Stimulated activated naive CD8-positive, alpha-beta T cell treated with anti-CD3 and anti-CD28 coated beads, Interleukin-15, Interleukin-2, amounts not matched to agents 100 ng/mL and 50 ng/mL, for 24 hours (primary cell): Measurements from ENCODE around the gene PANX2.
"Not testable (repeated sequence)": the region's sequence is repeated elsewhere in the genome, so short reads cannot be mapped to it uniquely, and the experiment has no call there.

Source experiments
- H3K27ac Mint-ChIP-seq: one replicate; pipeline ENCODE4 v1.8.0; 2021; ENCODE audit warnings: mild to moderate bottlenecking, mixed read lengths
- H3K27me3 Mint-ChIP-seq: one replicate; pipeline ENCODE4 v1.8.0; 2021; ENCODE audit warnings: mixed read lengths
- H3K36me3 Mint-ChIP-seq: one replicate; pipeline ENCODE4 v1.8.0; 2021; ENCODE audit warnings: low read depth, mixed read lengths
- H3K4me1 Mint-ChIP-seq: one replicate; pipeline ENCODE4 v1.8.0; 2021; ENCODE audit warnings: low read depth, mixed read lengths
- H3K4me3 Mint-ChIP-seq: one replicate; pipeline ENCODE4 v1.8.0; 2021; ENCODE audit warnings: mild to moderate bottlenecking, mixed read lengths
- H3K9me3 Mint-ChIP-seq: one replicate; pipeline ENCODE4 v1.8.0; 2021; ENCODE audit warnings: mixed read lengths

PANX2 gene

DNA sequence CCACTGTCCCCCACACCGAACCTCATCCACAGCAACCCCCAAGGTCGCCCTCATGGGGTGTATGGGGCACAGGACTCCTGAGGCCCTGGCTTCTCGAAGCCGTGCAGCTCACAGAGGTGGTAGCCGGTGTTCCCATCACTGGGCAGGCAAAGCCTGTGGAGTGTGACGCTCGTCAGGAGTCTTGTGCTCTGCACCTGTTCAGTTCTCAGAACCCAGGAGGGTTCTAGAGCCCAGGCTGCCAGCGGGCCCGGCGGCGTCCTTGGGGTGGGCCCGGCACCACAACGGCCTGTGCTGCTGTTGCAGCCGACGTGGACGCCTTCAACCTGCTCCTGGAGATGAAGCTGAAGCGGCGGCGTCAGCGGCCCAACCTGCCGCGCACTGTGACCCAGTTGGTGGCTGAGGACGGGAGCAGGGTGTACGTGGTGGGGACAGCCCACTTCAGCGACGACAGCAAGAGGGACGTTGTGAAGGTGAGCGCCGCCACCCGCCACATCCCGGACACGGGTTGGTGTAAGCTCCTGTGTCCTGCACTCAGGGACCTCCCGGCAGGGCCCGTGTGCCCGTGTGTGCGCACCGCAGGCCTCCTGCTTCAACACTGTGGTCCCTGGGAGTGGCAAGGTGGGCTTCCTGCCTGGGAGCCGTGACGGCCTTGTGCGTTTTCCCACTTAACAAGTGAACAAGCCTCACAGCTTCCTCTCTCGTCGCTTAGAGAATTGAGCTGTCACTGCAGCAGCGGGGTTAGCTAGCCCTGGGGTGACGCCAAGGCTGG is 23.7 kb downstream of the PANX2 start:
- no peak overlapping the region for H3K27ac Mint-ChIP-seq
- H3K4me3 Mint-ChIP-seq, result no peak overlapping the region
- peaks cover 37% of the 10 kb centered on the region for H3K4me1 Mint-ChIP-seq
- peaks cover 14% of the 10 kb centered on the region for H3K36me3 Mint-ChIP-seq
- no peaks in the 10 kb centered on the region for H3K9me3 Mint-ChIP-seq
- no peaks in the 10 kb centered on the region for H3K27me3 Mint-ChIP-seq

DNA sequence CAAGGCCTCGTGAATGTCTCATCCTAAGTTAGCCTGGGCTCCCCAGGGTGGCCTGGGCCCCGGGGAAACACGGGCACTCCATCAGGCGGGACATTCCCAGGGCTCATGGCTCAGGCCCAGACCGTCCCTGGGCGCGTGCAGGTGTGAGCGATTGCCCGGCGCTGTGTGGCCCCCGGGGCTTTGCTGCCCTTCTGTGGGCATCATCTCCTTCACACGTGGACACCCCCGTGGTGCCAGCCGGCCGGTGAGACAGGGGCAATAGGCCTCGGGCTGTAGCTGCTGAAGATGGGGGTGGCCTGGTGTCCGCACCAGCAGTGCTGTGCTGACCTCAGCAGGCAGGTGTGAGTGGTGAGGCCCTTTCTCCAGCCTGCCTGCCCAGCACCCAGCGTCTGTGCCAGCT is 25.7 kb downstream of the PANX2 start:
- Mint-ChIP-seq H3K4me3 (no peak overlapping the region), H3K27ac (no peak overlapping the region), H3K27me3 (no peaks in the 10 kb centered on the region), H3K9me3 (no peaks in the 10 kb centered on the region), H3K4me1 (peaks cover 28% of the 10 kb centered on the region), H3K36me3 (peaks cover 12% of the 10 kb centered on the region)

DNA sequence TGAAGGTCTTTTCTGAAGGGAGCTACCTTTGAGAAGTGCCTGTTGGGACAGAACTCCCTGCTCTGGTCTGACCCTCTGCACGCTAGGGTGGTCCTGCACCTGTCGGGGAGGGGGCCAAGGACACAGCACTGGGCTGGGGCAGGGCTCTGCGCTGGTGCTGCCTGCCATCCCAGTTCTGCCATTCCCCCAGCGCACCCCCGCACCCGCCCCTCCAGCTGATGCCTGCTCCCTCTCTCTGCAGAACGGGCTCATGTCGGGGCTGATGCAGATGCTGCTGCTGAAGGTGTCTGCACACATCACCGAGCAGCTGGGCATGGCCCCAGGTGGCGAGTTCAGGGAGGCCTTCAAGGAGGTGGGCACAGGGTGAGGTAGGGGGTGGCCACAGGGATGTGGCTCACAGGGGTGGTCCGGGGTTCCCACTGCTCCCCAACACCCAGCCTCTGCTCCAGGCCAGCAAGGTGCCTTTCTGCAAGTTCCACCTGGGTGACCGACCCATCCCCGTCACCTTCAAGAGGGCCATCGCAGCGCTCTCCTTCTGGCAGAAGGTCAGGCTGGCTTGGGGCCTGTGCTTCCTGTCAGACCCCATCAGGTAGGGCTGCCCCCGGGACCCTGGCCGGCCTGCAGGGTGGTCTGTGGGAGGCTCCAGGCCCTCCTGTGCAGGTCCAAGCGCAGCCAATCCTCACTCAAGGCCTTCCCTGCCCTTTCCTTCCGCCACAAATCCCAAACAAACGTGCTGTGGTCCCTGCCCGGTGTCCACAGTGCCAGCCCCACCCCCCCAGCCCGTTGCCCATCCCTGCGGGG is 26.7 kb downstream of the PANX2 start:
- no peak overlapping the region for H3K27ac Mint-ChIP-seq
- H3K9me3 Mint-ChIP-seq, result no peaks in the 10 kb centered on the region
- H3K4me1 Mint-ChIP-seq, result peaks cover 22% of the 10 kb centered on the region
- H3K27me3 Mint-ChIP-seq, result no peaks in the 10 kb centered on the region
- peaks cover 4% of the 10 kb centered on the region for H3K36me3 Mint-ChIP-seq
- H3K4me3 Mint-ChIP-seq, result no peak overlapping the region

DNA sequence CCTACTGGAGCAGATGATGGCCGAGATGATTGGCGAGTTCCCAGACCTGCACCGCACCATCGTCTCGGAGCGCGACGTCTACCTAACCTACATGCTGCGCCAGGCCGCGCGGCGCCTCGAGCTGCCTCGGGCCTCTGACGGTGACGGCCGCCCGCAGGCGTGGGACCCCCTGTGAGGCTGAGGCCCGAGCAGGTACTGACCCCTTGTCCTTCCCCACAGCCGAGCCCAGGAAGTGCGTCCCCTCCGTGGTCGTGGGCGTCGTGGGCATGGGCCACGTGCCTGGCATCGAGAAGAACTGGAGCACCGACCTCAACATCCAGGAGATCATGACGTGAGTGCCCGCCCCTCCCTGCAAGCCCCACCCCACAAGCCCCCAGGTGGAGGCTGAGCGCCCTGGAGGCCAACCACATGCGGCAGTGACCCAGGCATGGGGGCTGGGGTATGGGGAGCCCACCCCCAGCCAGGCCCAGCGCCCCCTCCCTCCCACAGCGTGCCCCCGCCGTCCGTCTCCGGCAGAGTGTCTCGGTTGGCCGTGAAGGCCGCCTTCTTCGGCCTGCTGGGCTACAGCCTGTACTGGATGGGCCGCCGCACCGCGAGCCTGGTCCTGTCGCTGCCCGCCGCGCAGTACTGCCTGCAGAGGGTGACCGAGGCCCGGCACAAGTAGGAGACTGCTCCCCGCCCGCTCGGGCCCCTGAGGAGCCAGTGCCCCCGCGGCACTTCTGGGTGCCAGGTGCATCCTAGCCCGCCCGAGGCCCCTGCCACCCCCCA is 27.5 kb downstream of the PANX2 start:
- no peaks in the 10 kb centered on the region for H3K9me3 Mint-ChIP-seq
- H3K4me1 Mint-ChIP-seq, result peaks cover 20% of the 10 kb centered on the region
- H3K27ac Mint-ChIP-seq, result no peak overlapping the region
- no peak overlapping the region for H3K4me3 Mint-ChIP-seq
- no peaks in the 10 kb centered on the region for H3K36me3 Mint-ChIP-seq
- H3K27me3 Mint-ChIP-seq, result no peaks in the 10 kb centered on the region

DNA sequence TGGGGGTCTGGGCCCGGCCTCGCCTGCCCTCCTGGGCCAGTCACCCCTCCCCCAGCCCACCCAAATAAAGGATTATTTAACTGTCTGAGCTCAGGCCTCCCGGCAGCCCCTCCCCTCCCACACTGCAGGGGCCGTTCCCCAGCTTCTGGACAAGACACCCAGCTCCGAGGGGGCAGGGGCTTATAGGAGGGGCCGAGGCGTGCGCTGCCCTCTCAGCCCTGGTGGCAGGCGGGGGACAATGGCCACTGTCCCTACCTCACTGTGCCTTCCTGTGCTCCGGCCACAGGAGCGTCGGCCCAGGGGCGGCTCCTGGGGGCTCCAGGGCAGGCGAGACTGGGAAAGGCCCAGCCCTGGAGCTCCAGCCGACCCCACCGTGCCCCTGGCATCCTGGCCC is 28.1 kb downstream of the PANX2 start:
- H3K4me3 Mint-ChIP-seq, result no peak overlapping the region
- peaks cover 21% of the 10 kb centered on the region for H3K4me1 Mint-ChIP-seq
- no peaks in the 10 kb centered on the region for H3K27me3 Mint-ChIP-seq
- H3K36me3 Mint-ChIP-seq, result peaks cover 6% of the 10 kb centered on the region
- no peaks in the 10 kb centered on the region for H3K9me3 Mint-ChIP-seq
- H3K27ac Mint-ChIP-seq, result no peak overlapping the region

DNA sequence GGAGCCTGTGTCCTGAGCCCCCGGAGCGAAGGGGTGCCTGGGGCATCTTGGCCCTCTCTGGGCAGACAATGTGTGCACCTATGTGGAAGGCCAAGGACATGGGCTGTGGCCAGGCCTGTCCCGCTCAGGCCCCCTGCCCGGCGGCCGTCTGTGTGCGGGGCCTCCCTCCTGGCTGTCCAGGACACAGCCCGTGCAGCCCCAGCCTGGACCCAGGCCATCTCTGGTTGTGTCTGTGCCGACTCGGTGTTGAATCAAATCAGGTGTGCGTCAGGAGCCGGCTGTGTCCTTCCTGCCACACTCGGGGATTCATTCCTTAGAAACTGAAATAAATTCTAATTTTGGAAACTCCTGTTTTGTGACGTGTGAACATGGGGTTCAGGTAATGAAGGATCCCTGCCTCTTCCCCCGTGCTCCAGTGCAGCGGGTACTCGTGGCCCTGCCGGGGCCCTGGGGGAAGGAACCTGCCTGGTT is 28.8 kb downstream of the PANX2 start:
- Mint-ChIP-seq H3K4me3 (peak overlapping the region; percentile 60), H3K27ac (peak overlapping the region; percentile 65), H3K27me3 (no peaks in the 10 kb centered on the region)

DNA sequence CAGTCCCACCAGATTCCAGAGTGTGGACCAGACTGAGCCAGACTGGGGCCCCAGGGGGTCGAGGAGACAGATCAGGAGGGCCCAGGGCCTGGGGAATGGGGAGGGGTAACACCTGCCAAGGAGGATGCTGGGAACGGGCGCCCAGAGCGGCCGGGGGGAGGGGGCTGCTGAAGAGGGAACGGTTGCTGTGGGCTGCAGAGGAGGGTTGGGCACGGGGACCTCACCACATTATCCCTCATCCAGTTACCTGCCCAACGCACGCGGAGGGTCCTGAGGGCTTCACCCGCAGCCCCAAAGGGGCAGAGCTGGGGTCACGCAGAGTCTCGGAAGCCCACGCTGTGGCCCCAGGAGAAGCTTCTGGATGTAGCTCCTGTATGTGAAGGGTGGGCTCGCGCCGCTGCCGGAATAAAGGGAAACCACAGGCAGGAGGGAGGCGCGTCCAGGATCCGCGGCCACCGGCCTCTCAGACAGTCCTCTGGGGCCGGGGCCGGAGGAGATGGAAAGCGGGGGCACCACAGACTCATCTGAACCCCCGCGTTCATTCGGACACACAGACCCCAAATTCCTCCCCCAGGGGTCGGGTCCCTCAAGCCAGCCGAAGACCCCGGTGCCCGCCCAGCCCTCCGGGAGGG is 29.4 kb downstream of the PANX2 start:
- H3K4me3 Mint-ChIP-seq, result peak overlapping the region; percentile 60
- H3K27me3 Mint-ChIP-seq, result no peaks in the 10 kb centered on the region
- peak overlapping the region; percentile 65 for H3K27ac Mint-ChIP-seq
- H3K36me3 Mint-ChIP-seq, result peaks cover 15% of the 10 kb centered on the region
- H3K9me3 Mint-ChIP-seq, result no peaks in the 10 kb centered on the region
- H3K4me1 Mint-ChIP-seq, result peaks cover 30% of the 10 kb centered on the region

More for the DNA sequence above, 28.8 kb downstream of the PANX2 start:
- Mint-ChIP-seq H3K4me1 (peaks cover 25% of the 10 kb centered on the region), H3K9me3 (no peaks in the 10 kb centered on the region), H3K36me3 (peaks cover 10% of the 10 kb centered on the region)

DNA sequence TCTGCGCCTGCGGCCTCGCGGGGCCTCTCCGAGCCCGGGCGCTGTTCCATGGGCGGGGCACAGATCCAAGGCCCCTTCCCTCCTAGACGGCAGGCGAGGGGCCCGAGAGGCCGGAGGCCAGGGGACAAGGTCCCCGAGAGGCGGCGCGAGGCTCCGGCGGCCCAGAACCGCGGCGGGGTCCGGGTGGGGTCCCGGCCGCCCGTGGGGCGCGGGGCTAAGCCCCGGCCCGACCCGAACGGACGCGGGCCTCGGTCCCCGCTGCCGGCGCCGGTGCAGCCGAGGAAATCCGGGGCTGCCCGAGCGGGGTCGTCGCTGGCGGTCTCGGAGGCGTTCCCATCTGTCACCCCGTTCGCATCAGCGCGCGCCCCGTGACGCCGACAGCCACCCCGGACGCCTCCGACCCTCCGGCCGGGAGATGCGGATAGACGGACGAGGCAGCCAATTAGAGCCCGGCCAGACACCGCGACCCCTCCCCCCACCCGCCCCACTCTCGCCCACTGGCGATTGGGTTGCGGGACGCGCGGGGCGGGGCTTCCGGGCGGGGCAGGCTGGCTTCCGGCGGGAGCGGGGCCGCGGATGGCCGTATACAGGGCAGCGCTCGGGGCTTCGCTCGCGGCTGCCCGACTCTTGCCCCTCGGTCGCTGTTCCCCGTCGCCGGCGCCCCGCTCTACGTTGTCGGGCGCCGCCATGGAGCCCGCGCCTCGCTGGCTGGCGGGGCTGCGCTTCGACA is 30.1 kb downstream of the PANX2 start, which contains the start of gene SELENOO:
Gene SELENOO (plus strand): TSS at position 551 of the 730 bp plus-strand sequence. CDS start 26 bp downstream, at position 577.
- Mint-ChIP-seq H3K36me3 (peaks cover 19% of the 10 kb centered on the region), H3K27me3 (no peaks in the 10 kb centered on the region), H3K27ac (no peak within 1 kb of the TSS), H3K4me3 (peak within 1 kb of the TSS; percentile 85), H3K4me1 (peaks cover 31% of the 10 kb centered on the region), H3K9me3 (no peaks in the 10 kb centered on the region)

DNA sequence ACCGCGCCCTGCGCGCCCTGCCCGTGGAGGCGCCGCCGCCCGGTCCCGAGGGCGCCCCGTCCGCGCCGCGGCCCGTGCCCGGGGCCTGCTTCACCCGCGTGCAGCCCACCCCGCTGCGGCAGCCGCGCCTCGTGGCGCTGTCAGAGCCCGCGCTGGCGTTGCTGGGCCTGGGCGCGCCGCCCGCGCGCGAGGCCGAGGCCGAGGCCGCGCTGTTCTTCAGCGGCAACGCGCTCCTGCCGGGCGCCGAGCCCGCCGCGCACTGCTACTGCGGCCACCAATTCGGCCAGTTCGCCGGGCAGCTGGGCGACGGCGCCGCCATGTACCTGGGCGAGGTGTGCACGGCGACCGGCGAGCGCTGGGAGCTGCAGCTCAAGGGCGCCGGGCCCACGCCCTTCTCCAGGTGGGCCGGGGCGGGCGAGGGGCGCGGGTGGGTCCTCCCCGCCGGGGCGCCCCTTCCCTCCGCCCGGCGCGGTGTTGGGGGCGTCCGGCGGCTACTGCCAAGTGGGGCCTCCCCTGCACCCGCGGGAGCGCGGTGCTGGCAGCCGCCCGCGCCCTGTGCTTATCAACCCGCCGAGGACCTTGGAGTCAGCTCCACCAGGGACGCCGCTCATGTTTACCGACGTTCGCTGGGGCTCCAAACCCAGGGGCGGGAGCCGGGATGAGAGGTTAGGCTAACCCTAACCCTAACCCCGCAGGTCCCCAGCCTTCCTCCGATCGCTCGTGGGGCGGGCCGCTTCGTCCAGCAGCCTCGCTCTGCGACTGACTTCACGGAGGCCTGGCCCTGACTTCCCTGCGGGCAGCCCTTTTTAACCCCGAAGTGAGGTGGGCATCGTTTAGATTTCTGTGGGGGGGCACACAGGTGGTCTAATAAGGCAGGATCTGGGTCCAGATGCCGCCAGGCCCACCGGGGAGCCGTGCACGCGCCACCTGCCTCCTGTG is 30.9 kb downstream of the PANX2 start:
- H3K27ac Mint-ChIP-seq, result no peak overlapping the region
- H3K4me3 Mint-ChIP-seq, result peak overlapping the region; percentile 85
- peaks cover 31% of the 10 kb centered on the region for H3K4me1 Mint-ChIP-seq
- H3K9me3 Mint-ChIP-seq, result no peaks in the 10 kb centered on the region
- peaks cover 19% of the 10 kb centered on the region for H3K36me3 Mint-ChIP-seq
- no peaks in the 10 kb centered on the region for H3K27me3 Mint-ChIP-seq

DNA sequence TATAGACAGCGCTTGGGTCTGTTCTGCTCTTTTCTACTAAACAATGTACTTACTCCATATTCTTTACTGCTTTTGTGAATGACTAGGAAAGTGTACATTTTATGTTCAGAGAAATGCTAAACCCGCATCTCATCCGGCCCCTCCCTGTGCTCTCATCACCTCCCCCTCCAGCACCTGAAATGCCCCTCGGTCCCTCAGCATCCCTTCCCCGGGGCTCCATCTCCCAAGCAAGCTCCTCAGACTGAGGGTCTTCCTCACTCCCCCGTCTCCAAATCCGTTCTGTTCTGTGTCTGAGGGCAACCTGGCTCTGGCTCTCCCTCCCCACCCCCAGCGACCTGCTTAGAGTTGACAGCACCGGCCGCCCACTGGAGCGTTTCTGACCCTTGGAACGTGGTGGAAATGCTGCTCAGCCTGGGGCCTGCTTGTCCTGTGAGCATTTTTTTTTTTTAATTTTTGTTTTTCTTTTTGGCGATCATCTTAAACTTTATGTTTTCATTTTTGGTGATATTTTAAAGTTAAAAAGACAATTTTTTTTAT is 31.7 kb downstream of the PANX2 start:
- Mint-ChIP-seq H3K4me1 (peaks cover 31% of the 10 kb centered on the region), H3K36me3 (peaks cover 19% of the 10 kb centered on the region), H3K9me3 (no peaks in the 10 kb centered on the region), H3K27ac (no peak overlapping the region), H3K4me3 (peak overlapping the region; percentile 85), H3K27me3 (no peaks in the 10 kb centered on the region)

DNA sequence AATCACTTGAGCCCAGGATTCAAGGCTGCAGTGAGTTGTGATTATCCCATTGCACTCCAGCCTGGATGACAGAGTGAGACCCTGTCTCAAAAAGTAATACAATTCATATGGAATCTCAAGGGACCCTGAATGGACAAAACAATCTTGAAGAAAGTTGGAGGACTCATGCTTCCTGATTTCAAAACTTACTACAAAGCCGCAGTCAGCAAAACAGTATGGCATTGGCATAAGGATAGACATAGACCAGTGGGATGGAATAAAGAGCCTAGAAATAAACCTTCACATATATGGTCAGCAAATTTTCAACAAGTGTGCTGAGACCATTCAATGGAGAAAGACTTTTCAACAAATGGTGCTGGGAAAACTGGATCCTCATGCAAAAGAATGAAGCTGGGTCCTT is 32.8 kb downstream of the PANX2 start:
- H3K36me3 Mint-ChIP-seq, result peaks cover 19% of the 10 kb centered on the region
- no peak overlapping the region for H3K4me3 Mint-ChIP-seq
- H3K27ac Mint-ChIP-seq, result no peak overlapping the region
- H3K4me1 Mint-ChIP-seq, result peaks cover 38% of the 10 kb centered on the region
- no peaks in the 10 kb centered on the region for H3K9me3 Mint-ChIP-seq
- no peaks in the 10 kb centered on the region for H3K27me3 Mint-ChIP-seq

DNA sequence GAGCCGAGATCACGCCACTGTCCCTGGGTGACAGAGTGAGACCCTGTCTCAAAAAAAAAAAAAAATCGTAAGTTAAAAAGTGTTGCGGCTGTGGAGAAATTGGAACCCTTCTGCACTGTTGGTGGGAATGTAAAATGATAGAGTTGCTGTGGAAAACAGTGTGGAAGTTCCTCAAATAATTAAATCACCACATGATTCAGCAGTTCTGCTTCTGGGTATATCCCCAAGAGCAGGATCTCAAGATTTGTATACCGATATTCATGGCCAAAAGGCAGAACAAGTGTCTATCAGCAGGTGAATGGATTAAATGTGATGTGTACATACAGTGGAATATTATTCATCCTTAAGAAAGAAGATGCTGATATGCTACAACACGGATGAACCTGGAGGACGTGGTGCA is 34.0 kb downstream of the PANX2 start:
- Mint-ChIP-seq H3K9me3 (no peaks in the 10 kb centered on the region), H3K27me3 (no peaks in the 10 kb centered on the region), H3K36me3 (peaks cover 19% of the 10 kb centered on the region), H3K4me3 (no peak overlapping the region), H3K4me1 (peaks cover 36% of the 10 kb centered on the region), H3K27ac (no peak overlapping the region)

DNA sequence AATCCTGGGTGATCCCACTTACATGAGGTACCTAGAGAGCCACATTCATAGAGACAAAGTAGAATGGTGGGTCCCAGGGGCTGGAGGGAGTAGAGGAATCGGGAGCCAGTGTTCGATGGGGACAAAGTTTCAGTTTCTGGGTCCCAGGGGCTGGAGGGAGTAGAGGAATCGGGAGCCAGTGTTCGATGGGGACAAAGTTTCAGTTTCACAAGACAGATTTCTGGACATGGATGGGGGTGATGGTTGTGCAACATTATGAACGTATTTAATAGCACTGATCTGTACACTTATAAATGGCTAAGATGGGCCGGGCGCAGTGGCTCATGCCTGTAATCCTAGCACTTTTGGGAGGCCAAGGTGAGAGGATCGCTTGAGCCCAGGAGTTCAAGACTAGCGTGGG is 34.5 kb downstream of the PANX2 start:
- not testable (repeated sequence) for H3K27ac Mint-ChIP-seq
- peaks cover 23% of the 10 kb centered on the region for H3K36me3 Mint-ChIP-seq

More for the DNA sequence above, 34.5 kb downstream of the PANX2 start:
- peaks cover 36% of the 10 kb centered on the region for H3K4me1 Mint-ChIP-seq
- not testable (repeated sequence) for H3K4me3 Mint-ChIP-seq, H3K9me3 Mint-ChIP-seq, H3K27me3 Mint-ChIP-seq
